Erythroblast (primary cell): Measurements from ENCODE around the gene UGDH.
"Not testable (repeated sequence)": the region's sequence is repeated elsewhere in the genome, so short reads cannot be mapped to it uniquely, and the experiment has no call there.

Source experiments
- DNase-seq, 2 experiments: peaks; one replicate each; lab custom pipeline; 2025; lab: John Stamatoyannopoulos, UW
- GATA1 ChIP-seq: IDR thresholded peaks from 2 replicates; pipeline ENCODE4 v1.6.1; 2011; ENCODE audit warnings: low read depth, mild to moderate bottlenecking, control low read depth, low read length, moderate library complexity
- POLR2A ChIP-seq: IDR thresholded peaks from 2 replicates; pipeline ENCODE4 v1.6.1; 2011; ENCODE audit warnings: mild to moderate bottlenecking, low read length

Gene UGDH

DNA sequence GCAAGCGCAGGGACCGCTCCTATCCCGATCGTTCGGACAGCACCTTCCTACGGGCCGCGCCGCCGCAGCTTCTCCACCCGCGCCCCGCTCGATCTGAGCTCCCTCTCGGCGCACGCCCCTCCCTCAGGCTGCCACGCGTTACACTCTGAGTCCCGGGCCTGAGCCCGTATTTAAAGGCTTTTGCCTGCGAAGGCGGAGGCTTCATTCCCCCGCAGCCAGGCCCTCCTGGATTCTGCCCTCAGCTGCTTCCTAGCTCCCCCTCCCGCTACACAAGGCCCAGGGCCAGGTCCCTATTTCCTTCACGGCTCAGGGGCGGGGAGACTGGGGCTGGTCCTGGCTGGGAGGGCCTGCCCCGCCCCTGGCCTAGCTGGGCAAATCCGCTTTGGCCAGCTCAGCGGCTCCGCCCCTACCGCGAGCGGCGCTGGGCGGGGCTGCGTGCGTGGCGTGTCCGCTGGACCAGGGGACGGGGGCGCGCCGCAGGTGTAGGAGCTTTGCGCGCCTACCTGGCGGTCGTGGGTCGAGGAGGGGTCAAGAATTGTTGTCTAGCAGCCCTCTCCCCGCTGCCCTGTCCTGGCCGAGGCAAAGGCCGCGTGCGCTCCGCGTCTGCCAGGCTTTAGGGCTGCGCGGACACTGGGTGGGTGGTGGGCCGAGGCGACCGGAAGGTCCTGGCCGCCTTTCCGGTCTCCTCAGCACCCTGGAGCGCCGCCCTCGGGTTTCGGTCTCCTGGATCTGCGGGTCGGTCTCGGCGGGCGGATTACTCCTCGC is at the start of gene UGDH:
TSS of gene UGDH (minus strand) at position 144 of the 765 bp plus-strand sequence. CDS start 5,927 bp downstream, outside the sequence.
- TF ChIP-seq GATA1: no peak
- peak; percentile 69 for TF ChIP-seq POLR2A
- peak; percentile 91 to 95 for DNase-seq

DNA sequence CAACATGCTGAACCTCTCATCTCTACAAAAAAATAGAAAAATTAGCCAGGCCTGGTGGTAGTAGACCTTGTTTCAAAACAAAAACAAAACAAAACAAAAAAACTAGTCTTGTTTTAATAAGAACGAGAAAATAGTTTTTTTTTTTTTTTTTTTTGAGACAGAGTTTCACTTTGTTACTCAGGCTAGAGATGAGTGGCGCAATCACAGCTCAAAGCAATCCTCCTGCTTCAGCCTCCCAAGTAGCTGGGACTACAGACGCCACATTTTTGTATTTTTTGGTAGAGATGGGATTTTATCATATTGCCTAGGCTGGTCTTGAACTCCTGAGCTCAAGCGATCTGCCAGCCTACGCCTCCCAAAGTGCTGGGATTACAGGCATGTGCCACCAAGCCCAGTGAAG is 47.7 kb upstream of the UGDH start:
- TF ChIP-seq GATA1 (no peak), POLR2A (no peak)
- DNase-seq: no peak

DNA sequence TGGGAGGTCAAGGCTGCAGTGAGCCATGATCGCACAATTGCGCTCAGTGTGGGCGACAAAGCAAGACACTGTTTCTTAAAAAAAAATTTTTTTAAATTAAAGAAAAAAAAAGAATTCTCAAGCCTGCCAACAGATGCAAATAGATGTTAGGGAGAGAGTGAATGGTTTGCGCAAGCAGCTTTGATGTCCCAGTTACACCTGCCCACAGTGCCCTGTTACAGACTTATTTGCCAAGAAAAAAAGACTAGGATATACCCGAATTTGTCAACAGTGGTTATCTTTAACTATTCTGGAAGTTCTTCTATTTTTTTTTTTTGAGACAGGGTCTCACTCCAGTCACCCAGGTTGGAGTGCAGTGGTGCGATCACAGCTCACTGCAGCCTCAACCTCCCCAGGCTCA is 44.3 kb upstream of the UGDH start:
- TF ChIP-seq POLR2A (no peak), GATA1 (no peak)
- no peak for DNase-seq

DNA sequence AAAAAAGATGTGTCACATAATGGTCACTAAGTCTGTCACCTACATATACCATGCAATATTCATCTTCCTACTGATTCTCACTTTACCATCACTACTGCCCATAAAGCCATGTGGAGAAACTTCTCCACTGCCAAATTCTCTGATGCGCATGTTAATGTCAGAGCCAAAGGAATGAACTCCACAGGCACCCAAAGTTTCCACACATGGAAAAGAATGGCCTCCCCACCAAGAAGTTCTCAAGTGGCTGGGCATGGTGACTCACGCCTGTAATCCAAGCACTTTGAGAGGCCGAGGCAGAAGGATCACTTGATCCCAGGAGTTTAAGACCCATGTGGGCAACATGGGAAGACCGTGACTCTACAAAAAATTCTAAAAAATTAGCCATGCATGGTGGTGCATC is 43.8 kb upstream of the UGDH start:
- DNase-seq: no peak
- TF ChIP-seq POLR2A (no peak), GATA1 (no peak)

DNA sequence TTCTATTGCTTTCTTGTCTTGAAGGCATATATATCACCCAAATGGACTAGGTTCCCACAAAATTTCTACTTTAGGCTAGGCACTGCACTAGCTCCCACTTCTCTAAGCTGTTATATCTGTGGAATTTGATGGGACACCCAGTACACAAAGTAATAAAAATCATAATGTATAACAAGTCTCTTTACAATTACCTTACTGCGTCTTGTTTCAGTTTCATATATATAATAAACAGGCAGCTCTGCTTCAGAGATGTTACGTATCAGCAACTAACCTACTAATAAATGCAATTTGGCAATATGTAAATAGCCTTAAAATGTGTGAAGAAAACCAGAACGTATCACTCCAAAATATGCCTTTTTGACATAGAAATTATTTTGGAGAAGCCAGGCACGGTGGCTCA is 42.0 kb upstream of the UGDH start:
- TF ChIP-seq POLR2A (no peak), GATA1 (no peak)
- no peak for DNase-seq

DNA sequence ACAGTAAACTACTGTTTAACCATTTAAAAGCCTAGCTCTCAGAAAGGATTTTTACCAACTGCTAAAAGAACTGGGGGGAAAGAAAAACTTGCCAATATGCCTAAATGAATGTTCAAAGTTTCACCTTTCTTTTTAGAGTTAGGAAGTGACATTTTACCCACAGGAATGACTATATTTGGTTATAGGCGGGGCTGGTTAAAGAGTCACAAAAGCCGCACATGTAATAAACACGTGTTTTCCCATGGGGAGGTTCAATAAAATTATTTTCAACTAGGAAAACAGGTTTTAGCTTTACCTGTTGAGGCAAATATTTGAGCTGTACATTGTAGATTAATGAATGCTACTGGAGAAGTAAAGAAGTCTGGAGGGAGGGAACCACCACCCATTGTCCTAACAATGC is 41.6 kb upstream of the UGDH start:
- no peak for DNase-seq
- TF ChIP-seq POLR2A (no peak), GATA1 (no peak)

DNA sequence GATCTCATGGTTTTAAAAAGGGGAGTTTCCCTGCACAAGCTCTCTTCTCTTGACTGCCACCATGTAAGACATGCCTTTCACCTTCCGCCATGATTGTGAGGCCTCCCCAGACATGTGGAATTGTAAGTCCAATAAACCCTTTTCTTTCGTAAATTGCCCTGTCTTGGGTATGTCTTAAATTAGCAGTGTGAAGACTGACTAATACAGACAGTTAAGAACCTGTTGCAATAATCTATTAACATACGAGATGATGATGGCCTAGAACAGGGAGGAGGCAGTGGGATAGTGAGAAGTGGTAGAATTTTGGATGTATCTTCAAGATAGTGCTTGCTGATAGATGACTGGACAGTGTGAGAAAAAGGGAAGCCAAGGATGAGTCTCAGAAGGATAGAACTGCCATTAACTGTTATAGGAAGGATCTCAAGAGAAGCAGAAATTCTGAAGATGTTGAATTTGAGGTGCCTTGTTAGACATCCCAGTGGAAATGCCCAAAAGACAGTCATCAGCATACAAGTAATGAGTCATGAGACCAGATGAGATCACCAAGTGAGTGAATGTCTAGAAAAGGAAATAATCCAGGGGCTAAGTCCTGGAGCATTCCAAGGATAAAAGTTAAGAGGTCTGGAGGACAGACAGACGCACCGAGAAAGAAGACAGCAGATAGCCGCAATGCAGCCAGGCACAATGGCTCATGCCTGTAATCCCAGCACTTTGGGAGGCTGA is 38.8 kb upstream of the UGDH start:
- TF ChIP-seq POLR2A: no peak
- no peak for TF ChIP-seq GATA1
- DNase-seq: no peak

DNA sequence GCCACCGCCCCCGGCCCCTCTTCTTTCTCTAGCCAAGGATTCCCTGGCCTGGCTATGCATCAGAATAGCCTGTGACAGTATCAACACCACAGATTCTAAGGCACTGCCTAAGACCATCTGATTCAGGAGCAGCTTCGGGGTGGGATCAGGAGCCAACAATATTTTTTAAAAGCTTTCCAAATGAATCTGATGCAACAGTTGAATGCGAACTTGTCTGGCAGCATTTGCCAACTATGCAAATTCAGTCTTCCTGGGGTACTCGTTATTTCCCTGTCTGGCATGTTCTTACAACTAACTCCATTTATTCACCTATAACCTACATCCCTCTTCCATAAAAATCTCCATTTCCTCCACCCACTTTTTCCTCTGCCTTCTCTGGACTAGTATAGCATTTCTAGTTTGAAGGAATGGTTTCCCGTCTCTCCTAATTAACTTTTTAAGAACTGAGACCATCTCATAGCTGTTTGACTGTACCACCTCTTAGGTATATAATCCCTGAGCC is 36.2 kb upstream of the UGDH start:
- TF ChIP-seq POLR2A: no peak
- no peak for TF ChIP-seq GATA1

DNA sequence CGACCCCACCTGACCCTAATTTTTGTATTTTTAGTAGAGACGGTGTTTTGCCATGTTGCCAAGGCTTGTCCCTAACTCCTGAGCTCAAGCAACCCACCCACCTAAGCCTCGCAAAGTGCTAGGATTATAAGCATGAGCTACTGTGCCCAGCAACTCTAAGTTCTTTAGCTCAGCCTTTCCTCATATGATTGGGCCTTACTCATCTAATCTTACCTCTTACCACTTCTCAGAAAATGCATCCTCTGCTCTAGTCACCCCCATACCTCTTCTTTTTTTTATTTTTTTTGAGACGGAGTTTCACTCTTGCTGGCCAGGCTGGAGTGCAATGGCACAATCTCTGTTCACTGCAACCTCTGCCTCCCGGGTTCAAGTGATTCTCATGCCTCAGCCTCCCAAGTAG is 35.6 kb upstream of the UGDH start:
- TF ChIP-seq POLR2A: no peak
- TF ChIP-seq GATA1: no peak

More for the DNA sequence above, 36.2 kb upstream of the UGDH start:
- DNase-seq: no peak

DNA sequence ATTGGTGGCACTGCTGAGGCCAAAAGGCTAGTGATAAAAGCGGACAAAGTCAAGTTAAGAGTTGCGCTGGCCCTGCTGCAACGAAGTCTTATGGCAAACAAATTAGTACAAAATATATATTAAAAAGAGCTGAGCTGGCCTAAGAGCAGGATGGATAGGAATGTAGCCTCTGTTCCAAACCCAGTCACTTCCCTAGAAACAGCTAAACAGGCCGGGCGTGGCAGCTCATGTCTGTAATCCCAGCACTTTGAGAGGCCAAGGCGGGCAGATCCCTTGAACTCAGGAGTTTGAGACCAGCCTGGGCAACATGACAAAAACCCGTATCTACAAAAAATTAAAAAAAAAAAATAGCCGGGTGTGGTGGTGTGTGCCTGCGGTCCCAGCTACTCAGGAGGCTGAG is 32.4 kb upstream of the UGDH start:
- DNase-seq: no peak
- TF ChIP-seq GATA1 (no peak), POLR2A (no peak)

More for the DNA sequence above, 35.6 kb upstream of the UGDH start:
- no peak for DNase-seq

DNA sequence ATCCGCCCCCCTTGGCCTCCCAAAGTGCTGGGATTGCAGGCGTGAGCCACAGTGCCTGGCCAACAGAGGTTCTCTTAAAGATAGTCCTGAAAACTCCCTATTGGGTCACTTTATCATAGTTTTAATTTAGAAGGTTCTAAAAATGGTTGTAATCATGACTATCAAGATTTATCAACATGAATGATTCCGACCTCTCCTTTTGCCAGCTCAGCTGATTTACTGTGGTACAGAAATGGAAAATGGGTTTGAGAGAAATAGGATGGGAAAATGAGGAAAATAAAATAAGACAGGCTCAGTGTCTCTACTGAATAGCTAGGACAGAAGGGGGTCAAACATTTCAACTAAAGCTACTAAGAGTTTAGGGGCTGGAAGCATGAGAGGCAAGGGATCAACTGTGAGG is 28.2 kb upstream of the UGDH start:
- TF ChIP-seq POLR2A (no peak), GATA1 (no peak)
- no peak for DNase-seq

DNA sequence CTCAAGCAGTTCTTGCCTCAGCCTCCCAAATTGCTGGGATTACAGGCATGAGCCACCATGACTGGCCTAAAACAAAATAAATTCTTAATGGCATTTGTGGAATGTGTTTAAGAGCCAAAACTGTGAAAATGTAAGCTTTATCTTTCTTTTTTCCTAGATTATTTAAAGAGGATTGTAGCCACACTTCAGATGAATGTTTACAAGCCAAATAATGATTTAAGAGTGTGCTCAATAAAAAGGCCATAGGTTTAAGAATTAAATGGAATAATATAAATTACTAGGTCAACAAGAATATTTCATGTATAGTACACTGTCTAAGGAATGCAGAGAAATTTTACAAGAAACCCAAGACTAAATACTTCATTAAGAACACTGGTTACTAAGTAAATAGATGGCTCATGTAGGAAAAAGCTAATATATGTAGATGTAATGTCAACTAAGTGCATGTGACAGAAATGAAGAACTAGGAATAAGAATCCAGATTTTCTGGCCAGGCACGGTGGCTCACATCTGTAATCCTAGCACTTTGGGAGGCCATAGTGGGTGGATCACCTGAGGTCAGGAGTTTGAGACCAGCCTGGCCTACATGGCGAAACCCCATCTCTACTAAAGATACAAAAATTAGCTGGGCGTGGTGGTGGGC is 21.3 kb upstream of the UGDH start:
- TF ChIP-seq GATA1 (no peak), POLR2A (no peak)
- no peak for DNase-seq

DNA sequence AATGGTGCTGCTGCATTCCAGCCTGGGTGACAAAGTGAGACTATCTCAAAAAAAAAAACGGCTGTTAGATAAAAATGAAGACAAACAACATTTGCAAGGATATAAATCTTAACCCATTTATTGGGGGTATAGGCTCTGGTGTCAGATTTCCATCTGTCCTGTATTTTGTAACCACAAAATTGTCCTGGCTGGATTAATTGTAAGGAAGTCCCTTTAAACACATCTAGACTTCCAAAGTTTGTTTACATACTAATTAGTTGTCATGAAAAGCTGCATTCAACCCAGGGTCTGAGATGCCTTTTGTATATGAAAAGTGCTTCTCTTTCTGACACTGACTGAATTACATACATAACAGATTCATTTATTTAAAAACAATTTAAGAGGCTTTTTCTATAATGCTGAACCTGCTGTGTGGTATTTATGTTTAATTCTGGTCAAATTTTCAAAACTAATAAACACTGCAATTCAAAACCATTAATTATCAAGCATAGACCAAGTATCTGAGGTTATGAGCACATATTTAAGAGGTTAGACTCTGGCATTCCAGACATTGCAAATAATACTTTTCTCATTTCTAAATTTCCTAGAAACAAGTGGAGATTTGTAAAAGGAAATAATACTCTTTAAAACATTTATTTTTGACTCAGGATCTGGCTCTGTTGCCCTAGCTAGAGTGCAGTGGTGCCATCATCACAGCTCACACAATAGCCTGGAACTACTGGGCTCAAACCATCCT is 17.5 kb upstream of the UGDH start:
- no peak for DNase-seq

DNA sequence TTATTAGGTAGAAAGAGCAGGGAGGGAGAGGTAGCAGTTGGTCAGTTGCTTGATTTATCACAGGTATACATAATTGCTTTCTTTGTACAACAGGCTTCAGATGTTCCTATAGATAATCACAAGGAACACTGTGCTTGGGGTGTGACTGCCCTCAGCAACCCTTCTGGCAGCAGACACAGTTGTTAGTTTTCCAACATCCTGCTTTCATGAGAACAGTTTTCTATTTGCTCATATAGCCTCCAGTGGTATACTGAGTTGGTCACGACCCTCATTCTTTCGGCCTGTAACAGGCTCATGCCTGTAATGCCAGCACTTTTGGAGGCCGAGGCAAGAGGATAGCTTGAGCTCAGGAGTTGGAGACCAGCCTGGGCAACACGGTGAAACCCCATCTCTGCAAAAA is 16.8 kb upstream of the UGDH start:
- not testable (repeated sequence) for DNase-seq

More for the DNA sequence above, 17.5 kb upstream of the UGDH start:
- TF ChIP-seq GATA1: no peak
- TF ChIP-seq POLR2A: no peak
